WERI-Rb-1 (cell line): ENCODE data around the gene LAMP5.

Experiments
- DNase-seq: peaks from one replicate; pipeline ENCODE4 v3.0.0-alpha.2; 2020
- H3K27ac ChIP-seq: fragments of 250-450 bp; sonication (Bioruptor Pico); 2 replicates; pipeline ENCODE4 v1.5.1; 2020; ENCODE audit warnings: mild to moderate bottlenecking, moderate library complexity
- H3K27me3 ChIP-seq: fragments of 250-450 bp; sonication (Bioruptor Pico); 2 replicates; pipeline ENCODE4 v1.5.1; 2021; ENCODE audit warnings: mild to moderate bottlenecking, low read depth, moderate library complexity; ENCODE audit not compliant: insufficient read depth, severe bottlenecking
- H3K36me3 ChIP-seq: fragments of 250-450 bp; sonication (Bioruptor Pico); 2 replicates; pipeline ENCODE4 v1.5.1; 2020; ENCODE audit warnings: mild to moderate bottlenecking, moderate library complexity
- H3K4me3 ChIP-seq: 2 replicates; pipeline ENCODE4 v1.5.1; 2011; ENCODE audit warnings: low read depth, mild to moderate bottlenecking, control low read depth, low read length
- H3K9me3 ChIP-seq: fragments of 250-450 bp; sonication (Bioruptor Pico); 2 replicates; pipeline ENCODE4 v1.5.1; 2021; ENCODE audit warnings: mild to moderate bottlenecking, moderate library complexity; ENCODE audit not compliant: severe bottlenecking
- TF ChIP-seq, protein P1 (sequence below): IDR thresholded peaks from 2 replicates; pipeline ENCODE4 v1.5.1; 2011; ENCODE audit warnings: low read depth, mild to moderate bottlenecking, control low read depth, inconsistent platforms, low read length

Gene LAMP5

DNA sequence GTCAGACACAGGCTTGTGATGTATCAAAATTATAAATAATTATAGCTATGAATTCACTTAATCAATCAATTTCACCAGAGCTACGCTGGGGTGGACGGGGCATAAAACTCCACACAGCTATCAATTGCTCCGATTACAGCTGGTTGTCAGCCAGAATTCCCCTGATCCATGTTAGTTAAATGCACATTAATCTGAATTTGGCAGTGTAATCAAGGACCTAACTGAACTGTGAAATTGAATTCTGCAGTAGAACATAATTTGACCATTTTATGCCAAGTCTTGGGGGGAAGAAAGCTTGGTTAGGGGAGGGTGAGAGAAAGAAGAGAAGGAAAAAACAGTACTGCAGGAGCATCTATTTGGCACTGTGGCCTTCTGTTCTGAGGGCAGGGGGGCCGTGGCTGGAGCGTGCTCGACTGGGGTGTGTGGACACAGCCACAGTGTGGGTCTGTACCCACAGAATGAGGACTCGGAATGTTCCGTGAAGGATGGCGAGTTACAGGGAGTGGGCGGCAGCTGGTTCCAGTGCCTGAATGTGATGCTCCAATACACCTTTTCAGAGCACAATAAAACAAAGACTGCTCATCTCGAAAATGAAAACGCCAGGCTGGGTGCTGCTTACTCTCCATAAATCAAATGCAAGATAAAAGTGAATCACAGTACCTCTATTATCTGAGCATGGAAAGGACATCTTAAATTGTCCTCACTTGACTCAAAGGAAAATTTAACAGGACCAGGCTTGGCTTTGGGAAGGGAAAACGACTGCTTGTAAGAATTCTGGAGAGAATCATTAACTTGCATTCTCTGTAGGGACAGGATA lies 59.2 kb downstream of the LAMP5 start:
- no peaks in the 10 kb centered on the region for H3K27me3 ChIP-seq
- DNase-seq: no peak
- TF ChIP-seq, protein P1, sequence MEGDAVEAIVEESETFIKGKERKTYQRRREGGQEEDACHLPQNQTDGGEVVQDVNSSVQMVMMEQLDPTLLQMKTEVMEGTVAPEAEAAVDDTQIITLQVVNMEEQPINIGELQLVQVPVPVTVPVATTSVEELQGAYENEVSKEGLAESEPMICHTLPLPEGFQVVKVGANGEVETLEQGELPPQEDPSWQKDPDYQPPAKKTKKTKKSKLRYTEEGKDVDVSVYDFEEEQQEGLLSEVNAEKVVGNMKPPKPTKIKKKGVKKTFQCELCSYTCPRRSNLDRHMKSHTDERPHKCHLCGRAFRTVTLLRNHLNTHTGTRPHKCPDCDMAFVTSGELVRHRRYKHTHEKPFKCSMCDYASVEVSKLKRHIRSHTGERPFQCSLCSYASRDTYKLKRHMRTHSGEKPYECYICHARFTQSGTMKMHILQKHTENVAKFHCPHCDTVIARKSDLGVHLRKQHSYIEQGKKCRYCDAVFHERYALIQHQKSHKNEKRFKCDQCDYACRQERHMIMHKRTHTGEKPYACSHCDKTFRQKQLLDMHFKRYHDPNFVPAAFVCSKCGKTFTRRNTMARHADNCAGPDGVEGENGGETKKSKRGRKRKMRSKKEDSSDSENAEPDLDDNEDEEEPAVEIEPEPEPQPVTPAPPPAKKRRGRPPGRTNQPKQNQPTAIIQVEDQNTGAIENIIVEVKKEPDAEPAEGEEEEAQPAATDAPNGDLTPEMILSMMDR: no peak
- peaks cover 2% of the 10 kb centered on the region for H3K9me3 ChIP-seq
- no peak overlapping the region for H3K4me3 ChIP-seq
- no peaks in the 10 kb centered on the region for H3K36me3 ChIP-seq
- H3K27ac ChIP-seq: no peak overlapping the region

DNA sequence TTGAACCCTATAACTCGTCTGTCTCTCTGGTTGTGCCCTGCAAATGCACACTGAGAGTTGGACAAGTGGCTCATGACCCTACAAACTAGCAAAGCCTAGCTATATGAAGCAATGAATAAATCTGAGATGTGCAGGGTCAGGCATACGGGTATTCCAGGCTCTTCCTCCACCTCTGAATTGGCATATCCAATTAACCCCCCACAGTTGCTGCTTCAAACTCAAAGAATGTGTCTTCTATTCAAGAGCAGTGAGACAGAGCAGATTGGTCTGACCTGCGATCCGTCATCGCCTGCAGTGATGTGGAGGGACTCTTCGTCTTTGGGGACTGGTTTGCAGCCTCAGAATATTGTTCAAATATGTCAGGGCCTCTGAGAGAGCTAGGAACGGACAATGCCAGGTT lies 59.8 kb downstream of the LAMP5 start:
- TF ChIP-seq, protein P1: no peak
- no peak overlapping the region for H3K4me3 ChIP-seq
- peaks cover under 1% of the 10 kb centered on the region for H3K9me3 ChIP-seq
- no peak for DNase-seq
- no peaks in the 10 kb centered on the region for H3K36me3 ChIP-seq
- no peak overlapping the region for H3K27ac ChIP-seq
- H3K27me3 ChIP-seq: no peaks in the 10 kb centered on the region

DNA sequence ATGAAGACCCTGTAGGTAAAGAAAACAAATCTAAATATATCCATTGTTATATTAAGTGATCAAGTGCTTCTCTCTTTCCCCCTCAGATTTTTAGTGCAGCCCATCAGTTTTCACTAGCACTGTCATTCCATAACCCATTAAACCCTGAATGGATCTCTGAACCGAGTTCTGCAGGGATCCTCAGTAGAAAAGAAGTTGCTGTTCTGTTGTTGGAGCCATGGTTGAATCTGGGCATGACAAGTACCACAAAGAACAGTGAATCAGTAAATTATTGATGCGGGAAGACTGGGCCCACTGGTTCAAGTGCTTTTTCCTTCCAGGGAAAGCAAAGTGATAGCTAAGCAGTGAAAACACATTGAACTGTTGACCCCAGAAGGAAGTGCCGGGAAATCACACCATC lies 60.4 kb downstream of the LAMP5 start:
- TF ChIP-seq, protein P1: no peak
- H3K4me3 ChIP-seq: no peak overlapping the region
- no peak for DNase-seq
- H3K27me3 ChIP-seq: no peaks in the 10 kb centered on the region
- H3K36me3 ChIP-seq: no peaks in the 10 kb centered on the region
- H3K9me3 ChIP-seq: no peaks in the 10 kb centered on the region
- H3K27ac ChIP-seq: no peak overlapping the region

DNA sequence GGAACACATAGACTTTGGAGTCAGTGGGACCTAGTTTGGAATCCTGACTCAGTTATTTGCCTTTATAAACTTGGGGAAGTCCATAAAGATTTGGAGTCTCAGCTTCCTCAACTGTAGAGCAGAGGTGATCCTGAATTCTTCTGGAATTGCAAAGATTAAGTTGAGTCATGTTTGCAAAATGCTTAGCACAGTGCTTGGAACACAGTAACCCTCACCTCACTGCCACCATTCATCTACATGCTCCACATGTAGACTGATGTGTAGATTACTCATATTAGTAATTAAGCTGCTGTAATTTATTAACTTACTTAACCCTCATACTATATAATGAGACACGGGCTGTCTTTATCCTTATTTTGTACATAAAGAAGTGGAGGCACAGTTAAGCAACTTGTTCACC lies 61.4 kb downstream of the LAMP5 start:
- no peaks in the 10 kb centered on the region for H3K36me3 ChIP-seq
- no peaks in the 10 kb centered on the region for H3K9me3 ChIP-seq
- no peak for DNase-seq
- TF ChIP-seq, protein P1: no peak
- no peaks in the 10 kb centered on the region for H3K27me3 ChIP-seq
- no peak overlapping the region for H3K27ac ChIP-seq
- H3K4me3 ChIP-seq: no peak overlapping the region

DNA sequence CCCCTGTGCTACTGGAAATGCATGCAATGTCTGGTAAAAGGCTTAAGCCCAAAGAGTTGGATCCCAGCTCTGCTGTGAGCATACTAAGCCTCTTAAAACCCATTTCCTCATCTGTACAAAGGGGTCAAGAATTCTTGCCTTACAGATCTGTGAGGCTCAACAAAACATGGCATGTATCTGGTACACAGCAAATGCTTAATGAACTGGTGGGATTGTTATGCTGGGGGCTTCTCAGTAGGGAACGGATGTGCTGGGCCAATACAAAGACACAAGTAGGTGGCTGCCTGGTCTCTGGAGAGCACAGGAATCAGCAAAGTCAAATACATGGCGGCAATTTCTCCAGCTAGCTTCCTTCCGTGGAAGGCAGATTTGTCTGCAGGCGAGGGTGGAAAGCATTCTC lies 62.3 kb downstream of the LAMP5 start:
- DNase-seq: peak; percentile 53

More for the DNA sequence above, 62.3 kb downstream of the LAMP5 start:
- no peak overlapping the region for H3K27ac ChIP-seq
- TF ChIP-seq, protein P1: no peak
- H3K27me3 ChIP-seq: no peaks in the 10 kb centered on the region
- H3K4me3 ChIP-seq: no peak overlapping the region
- H3K9me3 ChIP-seq: no peaks in the 10 kb centered on the region
- H3K36me3 ChIP-seq: no peaks in the 10 kb centered on the region
